HG03558 (cell line): ENCODE measurements around the gene YWHAE.
"Not testable (repeated sequence)": the region's sequence is repeated elsewhere in the genome, so short reads cannot be mapped to it uniquely, and the experiment has no call there.

Source experiments
- ATAC-seq: cut with Tn5 transposase; IDR thresholded peaks from one replicate; pipeline ENCODE4 v1.9.1; 2021; ENCODE audit warnings: moderate number of reproducible peaks; ENCODE audit not compliant: unreplicated experiment; ENCODE audit errors: extremely low read depth

YWHAE gene

DNA sequence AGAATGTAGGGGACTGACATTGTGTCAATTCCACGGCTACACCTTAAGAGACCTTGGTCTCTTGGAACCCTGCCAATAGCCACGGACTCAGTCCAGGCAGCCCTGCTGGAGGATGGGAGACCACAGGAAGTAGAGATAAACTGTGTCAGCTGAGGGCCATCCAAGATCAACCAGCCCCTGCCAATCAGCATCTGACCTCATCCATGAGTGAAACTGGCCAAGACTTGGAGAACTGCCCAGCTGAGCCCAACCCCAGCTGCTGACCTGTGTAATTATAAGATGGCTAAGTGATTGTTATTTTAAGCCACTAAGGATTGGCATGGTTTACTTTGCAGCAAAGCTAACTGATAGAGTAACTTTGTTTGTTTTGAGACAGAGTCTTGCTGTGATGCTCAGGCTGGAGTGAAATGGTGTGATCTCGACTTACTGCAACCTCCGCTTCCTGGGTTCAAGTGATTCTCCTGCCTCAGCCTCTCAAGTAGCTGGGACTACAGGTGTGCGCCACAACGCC, 13.3 kb upstream of the YWHAE start:
- ATAC-seq: no peak

DNA sequence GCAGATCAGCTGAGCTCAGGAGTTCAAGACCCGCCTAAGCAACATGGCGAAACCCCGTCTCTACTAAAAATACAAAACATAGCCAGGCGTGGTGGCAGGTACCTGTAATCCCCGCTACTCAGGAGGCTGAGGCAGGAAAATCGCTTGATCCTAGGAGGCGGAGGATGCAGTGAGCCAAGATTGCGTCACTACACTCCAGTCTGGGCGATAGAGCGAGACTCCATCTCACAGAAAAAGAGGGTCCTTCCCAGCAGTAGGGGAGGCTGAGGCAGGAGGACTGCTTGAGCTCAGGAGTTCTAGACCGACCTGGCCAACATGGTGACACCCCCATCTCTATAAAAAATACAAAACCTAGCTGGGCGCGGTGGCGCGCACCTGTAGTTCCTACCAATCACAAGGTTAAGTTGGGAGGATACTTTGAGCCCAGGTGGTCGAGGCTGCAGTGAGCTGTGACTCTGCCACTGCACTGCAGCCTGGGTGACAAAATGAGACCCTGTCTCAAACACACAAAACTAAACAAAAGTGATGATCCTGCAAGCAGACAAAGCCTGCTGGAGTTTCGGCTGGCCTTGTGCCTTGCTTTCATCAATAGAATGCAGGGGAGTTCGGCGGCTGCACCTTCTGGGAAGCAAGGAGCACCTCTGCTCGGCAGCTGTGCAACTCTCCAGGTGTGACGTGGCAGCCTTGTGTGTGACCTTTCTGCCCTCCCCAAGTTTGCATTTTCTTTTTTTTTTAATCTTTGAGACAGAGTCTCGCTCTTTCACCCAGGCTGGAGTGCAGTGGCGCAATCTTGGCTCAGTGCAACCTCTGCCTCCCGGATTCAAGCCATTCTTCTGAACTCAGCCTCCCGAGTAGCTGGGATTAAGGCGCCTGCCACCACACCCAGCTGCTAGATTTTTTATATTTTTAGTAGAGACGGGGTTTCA, 12.4 kb upstream of the YWHAE start:
- no peak for ATAC-seq

DNA sequence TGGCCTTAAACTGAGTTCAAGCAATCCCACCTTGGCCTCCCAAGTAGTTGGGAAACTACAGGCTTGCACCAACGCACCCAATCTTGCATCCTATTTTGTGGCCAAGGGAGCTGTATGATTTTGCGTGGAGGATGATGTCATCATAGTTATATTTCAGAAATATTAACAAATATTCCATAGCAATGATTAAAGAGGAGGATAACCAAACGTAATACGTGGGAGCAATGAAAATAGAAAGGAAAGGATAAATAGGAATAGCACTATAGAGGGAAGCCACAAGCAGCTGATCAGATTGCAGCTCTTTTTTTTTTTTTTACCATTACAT, 2.2 kb upstream of the YWHAE start:
- ATAC-seq: no peak

DNA sequence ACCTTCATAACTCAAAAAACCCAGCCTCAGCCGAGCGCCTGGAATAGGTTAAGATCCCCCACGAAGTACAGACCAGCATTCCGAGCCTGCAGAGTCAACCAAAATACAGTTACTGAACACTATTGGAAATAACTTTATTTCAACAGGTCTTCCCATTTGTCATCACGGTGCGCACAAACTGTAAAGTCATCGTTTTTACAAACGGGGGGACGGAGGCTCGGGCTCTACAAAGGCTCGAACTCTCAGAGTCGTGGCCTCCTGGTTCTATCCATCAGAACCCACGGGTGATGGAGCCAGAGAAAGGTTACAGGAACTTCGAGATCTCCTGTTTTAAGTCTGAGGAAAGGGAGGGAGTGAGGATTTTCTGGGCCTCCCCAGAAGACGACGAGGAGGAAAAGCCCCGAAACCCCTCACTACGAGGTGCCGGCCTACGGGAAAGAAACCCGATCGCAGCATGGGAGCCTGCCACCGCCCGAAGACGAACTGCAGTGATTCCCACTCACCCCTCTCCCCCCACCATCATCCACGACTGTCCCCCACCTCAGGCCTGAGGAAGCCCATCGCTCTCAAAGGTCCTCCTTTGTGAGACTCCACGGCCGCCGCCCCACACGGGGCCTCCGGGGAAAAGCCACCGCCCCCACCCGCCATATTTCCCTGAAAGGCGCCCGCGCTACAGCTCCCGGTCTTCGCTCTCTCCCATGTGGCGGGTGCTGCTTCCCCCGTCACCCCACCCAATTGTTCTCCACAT, 917 bp downstream of the YWHAE start:
- no peak for ATAC-seq

DNA sequence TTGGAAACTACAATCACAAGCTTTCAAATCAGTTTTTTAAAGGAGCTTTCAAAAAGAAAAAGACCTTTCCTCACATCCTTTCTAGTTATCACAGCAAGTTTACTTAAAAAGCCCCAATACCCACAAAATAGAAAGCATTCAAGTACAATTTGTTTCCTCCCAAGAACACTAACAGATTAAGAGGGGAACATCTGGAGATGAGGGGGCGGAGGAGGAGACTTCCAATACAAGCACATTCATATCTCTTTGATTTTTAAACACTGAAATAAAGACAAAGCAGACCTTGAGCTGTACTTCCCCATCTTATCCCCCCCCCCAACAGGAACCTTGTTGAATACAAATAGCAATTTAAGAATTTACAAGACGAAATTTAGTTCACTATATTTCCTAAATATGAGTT, 2.0 kb downstream of the YWHAE start:
- no peak for ATAC-seq

DNA sequence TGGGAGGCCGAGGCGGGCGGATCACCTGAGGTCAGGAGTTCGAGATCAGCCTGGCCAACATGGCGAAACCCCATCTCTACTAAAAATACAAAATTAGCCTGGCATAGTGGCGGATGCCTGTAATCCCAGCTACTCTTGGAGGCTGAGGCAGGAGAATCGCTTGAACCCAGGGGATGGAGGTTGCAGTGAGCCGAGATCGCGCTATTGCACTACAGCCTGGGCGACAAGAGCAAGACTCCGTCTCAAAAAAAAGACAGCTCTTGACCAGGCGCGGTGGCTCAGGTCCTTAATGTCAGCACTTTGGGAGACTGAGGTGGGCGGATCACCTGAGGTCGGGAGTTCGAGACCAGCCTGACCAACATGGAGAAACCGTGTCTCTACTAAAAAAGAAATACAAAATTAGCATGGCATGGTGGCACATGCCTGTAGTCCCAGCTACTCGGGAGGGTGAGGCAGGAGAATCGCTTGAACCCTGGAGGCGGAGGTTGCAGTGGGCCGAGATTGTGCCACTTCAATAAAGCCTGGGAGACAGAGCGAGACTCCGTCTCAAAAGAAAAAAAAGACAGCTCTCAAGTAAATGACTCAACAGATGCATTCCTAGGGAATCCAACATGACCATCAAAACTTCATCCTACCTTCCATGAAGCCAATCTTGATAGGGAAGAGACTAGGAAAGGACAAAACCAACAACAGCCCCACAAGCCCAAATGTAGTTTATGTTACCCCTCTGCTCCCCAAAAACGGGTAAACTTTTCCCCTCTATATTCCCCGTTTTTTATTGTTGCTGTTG, 4.0 kb downstream of the YWHAE start:
- not testable (repeated sequence) for ATAC-seq

DNA sequence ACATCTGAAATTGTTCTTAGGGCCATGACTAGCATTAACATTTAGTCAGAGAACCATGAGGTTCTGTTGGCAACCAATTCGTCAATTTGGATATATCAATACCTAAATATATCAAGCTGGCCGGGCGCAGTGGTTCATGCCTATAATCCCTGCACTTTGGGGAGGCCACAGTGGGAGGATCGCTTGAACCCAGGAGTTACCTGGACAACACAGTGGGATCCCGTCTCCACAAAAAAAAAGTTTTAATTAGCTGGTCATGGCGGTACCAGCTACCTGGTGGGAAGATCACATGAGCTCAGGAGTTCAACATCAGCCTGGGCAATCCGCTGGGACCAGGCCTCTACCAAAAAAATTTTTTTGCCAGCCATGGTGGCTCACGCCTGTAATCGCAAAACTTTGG, 8.4 kb downstream of the YWHAE start:
- ATAC-seq: no peak

DNA sequence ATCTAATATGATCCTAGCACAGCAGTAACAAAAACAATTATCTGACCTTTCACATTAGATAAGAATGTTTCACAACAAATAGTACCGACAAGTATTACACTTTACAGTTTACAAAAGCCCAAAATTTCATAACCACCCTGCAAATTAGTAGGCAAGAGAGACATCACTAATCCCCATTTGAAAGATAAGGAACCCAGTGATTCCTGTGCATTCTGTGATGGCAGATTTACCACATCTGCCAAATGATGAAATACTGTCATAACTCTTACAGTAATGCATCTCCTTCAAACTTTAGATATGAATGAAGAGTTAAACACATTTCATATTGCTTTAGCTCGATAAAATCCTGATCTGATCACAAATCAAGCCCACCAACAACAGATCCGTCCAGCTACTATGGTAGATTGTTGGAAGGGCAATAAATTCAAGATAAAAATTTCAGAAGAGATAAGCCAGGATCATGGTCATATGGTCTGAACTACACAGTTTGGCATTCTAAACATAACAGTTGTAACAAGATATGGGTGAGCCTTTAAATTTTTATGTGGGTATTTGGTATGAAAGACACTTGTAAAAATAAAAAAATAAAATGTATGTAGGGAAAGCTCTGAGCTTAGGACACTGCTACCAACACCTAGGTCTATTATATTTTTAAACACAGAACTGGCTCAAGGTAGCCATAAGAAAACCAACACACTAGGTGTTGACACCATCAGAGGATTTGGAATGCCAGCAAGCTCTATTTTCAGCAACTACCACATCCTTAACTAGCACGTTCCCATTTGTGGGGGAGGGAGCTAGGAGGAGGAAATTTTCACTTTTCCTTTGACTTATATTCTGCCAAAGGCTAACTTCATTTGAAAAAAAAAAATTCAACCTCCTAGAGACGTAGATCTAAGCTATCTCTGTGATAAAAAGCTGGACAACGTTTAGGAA, 9.3 kb downstream of the YWHAE start:
- no peak for ATAC-seq

DNA sequence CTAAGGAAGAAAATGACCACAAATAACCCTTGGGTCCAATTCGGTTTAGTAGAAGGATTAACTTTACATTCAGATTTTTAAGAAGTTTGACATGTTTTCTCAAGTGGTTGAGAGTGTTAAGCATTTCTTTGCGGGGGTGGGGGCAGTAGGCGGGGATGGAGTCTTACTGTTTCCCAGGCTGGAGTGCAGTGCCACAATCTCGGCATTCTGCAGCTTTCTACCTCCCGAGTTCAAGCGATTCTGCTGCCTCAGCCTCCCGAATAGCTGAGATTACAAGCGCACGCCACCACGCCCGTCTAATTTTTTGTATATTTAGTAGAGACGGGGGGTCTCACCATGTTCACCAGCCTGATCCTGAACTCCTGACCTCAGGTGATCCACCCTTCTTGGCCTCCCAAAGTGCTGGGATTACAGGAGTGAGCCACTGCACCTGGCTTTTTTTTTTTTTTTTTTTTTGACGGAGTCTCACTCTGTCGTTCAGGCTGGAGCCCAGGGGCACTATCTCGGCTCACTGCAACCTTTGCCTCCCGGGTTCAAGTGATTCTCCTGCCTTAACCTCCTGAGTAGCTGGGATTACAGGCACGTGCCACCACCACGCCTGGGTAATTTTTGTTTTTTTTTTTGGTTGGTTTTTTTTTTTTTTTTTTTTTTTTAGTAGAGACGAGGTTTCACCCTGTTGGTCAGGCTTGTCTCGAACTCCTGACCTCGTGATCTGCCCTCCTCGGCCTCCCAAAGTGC, 12.4 kb downstream of the YWHAE start:
- ATAC-seq: not testable (repeated sequence)

DNA sequence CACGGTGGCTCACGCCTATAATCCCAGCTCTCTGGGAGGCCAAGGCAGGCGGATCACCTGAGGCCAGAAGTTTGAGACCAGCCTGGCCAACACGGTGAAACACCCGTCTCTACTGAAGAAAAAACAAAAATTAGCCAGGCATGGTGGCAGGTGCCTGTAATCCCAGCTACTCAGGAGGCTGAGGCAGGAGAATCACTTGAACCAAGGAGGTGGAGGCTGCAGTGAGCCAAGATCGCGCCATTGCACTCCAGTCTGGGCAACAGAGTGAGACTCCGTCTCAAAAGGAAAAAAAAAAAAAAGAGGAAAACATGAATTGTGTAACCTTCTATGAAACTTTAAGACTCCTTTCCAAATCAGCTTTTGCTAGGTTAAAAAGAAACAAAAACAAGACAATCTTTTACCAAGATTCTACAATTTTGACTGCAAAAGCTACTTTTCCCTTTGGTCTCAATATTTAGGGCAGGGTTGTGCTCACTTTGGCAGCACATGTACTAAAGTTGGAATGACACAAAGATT, 13.3 kb downstream of the YWHAE start:
- ATAC-seq: not testable (repeated sequence)

DNA sequence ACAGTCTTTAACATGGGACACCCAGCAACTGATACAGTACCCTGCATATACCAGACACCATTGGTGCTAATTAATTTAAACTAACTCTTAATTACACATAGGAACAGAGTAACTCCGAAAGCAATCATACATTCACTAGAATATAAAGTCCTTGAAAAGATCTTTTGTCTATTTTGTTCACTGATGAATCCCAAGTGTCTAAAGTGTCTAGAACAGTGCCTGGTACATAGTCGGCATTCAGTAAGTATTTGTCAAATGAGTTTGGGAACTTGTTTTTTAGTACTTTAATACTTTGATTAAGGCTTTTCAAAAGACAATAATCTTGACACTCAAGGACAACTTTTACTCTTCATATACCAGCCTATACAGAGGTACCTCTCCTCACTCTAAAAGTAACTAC, 13.8 kb downstream of the YWHAE start:
- no peak for ATAC-seq

DNA sequence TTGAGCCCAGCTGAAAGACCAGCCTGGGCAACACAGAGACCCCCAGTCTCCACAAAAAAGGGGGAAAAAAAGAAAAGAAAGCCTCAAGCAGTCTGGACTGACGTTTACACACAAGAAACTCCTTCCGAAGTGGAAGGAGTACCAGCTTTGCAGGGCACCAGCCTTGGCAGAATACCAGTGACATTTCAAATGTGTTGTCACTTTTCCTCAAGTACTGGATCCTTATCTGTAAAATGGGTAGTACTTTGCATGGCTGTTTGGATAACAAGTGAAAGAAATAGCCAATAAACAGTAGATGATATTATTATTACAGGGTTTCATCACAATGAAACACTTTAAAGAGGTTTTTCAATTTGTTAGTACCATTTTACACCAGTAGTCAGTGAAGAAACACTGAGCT, 14.2 kb downstream of the YWHAE start:
- no peak for ATAC-seq

DNA sequence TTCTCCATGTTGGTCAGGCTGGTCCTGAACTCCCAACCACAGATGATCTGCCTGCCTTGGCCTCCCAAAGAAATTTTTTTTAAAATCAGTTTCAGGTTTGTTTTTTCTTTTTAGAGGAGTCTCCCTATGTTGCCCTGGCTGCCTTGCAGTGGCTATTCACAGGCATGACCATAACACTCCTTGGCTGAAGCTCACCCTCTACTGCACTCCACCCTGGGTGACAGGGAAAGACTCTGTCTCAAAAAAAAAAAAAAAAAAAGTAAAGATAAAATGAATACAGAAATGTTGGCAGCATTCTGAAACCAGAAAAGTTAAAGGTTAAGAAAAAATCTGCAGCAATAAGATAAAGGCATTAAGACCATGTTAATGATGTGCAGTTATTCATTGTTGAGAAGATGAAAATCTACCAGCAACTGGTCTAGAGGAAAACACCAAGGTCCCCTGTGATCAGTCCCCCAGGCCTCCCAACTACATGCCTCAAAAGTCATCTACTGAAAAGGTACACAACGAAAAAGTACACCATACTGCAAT, 15.1 kb downstream of the YWHAE start:
- ATAC-seq: no peak

DNA sequence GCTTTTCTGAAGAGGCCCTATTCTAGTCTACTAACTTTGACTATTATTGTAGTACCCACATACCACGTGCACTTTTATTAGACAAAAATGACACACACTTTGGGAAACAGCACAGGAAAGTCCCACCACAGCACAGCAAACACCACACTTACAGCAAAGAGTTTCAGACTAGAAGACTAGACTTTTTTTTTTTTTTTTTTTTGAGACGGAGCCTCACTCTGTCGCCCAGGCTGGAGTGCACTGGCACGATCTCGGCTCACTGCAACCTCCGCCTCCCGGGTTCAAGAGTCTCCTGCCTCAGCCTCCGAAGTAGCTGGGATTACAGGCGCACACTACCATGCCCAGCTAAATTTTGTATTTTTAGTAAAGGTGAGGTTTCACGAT, 20.1 kb downstream of the YWHAE start:
- peak; percentile 39 for ATAC-seq

DNA sequence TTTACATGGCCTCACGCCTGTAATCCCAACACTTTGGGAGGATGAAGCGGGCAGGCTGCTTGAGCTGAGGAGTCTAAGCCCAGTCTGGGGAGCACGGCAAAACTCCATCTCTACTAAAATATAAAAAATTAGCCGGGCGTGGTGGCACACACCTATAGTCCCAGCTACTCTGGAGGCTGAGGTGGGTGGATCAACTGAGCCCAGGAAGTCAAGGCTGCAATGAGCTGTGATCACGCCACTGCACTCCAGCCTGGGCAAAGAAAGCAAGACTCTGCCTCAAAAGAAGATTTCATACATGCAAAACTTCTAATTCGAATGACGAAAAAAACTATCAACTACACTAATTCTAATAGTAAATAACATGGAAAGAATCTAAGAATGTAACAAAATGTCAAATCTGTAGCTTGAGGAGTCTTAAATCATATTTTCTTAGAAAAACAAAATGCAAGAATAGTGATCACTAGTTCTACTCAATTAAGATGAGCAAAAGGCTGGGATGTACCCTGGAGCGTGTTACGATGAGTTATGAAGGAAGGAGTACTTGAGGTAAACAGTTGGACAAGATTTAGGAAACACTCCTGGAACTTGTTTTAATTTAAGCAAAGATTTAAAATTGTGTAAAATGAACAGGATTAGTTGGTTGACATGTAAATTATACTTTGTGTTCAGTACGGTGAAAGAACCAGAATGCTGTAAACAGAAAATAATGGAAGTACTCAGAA, 20.7 kb downstream of the YWHAE start:
- ATAC-seq: no peak

DNA sequence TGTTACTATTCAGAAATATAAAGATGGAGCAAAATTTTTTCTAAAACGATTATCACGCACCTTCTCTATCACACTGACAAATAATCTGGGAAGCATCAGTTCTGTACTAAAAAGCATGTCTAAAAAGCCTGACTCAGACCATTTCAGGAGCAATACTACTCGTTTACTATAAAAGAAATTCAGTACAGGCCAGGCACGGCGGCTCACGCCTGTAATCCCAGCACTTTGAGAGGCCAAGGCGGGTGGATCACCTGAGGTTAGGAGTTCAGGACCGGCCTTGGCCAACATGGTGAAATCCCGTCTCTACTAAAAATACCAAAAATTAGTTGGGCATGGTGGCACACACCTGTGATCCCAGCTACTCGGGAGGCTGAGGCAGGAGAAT, 21.6 kb downstream of the YWHAE start:
- not testable (repeated sequence) for ATAC-seq

DNA sequence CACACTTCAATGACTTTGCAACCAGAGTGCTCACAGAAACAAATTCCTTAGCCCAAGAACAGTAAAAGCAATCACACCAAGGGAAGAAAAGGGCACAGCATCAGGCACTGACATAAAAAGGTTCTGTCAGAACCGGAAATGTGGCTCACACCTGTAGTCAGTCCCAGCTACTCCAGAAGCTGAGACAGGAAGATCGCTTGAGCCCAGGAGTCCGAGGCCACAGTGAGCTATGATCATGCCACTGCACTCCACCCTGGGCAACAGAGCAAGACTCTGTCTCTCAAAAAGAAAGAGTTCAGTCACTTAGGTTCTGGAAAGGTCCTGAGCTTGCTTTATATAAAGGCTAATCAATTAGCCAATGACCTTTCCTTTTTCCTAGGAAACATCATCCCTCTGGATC, 22.7 kb downstream of the YWHAE start:
- ATAC-seq: no peak

DNA sequence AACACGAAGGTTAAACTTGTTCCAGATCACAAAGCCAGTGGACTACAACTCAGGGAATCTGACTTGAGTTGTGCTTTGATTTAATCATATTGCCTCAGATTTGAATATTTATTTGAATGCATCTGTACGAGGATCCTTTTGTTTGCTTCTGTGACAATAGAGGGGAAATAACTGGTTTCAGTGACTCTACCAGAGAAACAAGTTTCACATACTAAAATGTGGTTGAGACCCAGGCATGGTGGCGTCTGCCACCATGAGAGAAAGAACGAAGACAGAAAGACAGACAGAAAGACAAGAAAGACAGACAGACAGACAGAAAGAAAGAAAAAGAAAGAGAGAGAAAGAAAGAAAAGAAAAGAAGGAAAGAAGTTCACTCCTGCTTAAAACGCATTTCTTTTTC, 24.0 kb downstream of the YWHAE start:
- no peak for ATAC-seq
